Panc1 (cell line): ENCODE results near the gene KLK15.

ENCODE experiments used
- SIN3A ChIP-seq: IDR thresholded peaks from 2 replicates; pipeline ENCODE4 v1.6.1; 2012; ENCODE audit warnings: low read depth, mild to moderate bottlenecking, low read length, moderate library complexity, borderline replicate concordance; ENCODE audit not compliant: insufficient read depth
- TF ChIP-seq, protein P1 (sequence below): fragments of 450-650 bp; IDR thresholded peaks from 2 replicates; pipeline ENCODE4 v1.5.1; 2017; ENCODE audit warnings: mild to moderate bottlenecking

DNA sequence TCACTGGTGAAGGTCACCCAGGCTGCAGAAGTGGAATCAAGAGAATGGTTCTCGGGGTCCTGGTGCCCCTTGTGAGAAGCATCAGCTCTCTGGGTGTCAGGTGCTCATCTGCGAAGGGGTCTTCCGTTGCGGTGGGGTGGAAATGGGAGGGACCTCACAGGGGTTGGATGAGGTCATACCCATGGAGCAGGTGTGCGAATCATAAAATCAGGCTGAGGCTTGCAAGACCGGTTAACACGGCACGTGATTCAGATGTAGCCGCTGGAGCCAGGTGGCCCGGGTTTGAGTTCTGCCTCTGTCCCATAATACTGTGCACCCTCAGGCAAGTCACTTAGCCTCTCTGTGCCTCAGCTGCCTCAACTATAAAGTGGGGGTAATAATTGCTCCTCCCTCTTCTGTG is 3.9 kb upstream of the KLK15 start:
- TF ChIP-seq, protein P1, sequence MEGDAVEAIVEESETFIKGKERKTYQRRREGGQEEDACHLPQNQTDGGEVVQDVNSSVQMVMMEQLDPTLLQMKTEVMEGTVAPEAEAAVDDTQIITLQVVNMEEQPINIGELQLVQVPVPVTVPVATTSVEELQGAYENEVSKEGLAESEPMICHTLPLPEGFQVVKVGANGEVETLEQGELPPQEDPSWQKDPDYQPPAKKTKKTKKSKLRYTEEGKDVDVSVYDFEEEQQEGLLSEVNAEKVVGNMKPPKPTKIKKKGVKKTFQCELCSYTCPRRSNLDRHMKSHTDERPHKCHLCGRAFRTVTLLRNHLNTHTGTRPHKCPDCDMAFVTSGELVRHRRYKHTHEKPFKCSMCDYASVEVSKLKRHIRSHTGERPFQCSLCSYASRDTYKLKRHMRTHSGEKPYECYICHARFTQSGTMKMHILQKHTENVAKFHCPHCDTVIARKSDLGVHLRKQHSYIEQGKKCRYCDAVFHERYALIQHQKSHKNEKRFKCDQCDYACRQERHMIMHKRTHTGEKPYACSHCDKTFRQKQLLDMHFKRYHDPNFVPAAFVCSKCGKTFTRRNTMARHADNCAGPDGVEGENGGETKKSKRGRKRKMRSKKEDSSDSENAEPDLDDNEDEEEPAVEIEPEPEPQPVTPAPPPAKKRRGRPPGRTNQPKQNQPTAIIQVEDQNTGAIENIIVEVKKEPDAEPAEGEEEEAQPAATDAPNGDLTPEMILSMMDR = no peak
- TF ChIP-seq SIN3A = no peak
